KG1 (cell line): ENCODE results near the gene AMBRA1.
A peak's percentile ranks its signal among the peaks of the same experiment; 100 is the strongest.

Source experiments
- DNase-seq: peaks from one replicate; lab custom pipeline; 2025; lab: John Stamatoyannopoulos, UW

The AMBRA1 gene

DNA sequence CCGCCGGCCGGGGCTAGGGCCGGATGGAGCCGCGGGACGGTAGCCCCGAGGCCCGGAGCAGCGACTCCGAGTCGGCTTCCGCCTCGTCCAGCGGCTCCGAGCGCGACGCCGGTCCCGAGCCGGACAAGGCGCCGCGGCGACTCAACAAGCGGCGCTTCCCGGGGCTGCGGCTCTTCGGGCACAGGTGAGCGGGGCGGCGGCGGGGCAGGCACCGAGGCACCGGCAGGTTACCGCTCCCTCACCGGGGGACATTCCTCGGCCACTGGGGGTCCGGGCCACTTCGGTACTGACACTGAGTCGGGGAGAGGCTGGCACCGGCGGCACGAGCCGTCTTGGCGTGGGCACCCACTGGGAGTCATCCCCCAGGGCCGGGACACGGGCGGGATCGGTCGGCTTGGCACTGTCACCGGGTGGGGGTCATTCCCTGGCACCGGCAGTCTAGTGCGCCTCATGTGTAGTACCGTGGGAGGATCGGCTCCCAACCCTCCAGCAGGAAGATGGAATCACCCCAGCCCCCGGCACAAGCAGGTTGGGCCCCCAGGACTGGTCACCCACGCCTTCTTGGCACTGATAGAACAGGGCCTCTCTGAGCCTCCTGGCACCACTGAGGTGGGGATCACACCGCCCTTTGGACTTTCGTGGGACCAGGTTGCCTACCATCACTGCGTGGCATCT, 246.0 kb downstream of the AMBRA1 start:
- no peak for DNase-seq

DNA sequence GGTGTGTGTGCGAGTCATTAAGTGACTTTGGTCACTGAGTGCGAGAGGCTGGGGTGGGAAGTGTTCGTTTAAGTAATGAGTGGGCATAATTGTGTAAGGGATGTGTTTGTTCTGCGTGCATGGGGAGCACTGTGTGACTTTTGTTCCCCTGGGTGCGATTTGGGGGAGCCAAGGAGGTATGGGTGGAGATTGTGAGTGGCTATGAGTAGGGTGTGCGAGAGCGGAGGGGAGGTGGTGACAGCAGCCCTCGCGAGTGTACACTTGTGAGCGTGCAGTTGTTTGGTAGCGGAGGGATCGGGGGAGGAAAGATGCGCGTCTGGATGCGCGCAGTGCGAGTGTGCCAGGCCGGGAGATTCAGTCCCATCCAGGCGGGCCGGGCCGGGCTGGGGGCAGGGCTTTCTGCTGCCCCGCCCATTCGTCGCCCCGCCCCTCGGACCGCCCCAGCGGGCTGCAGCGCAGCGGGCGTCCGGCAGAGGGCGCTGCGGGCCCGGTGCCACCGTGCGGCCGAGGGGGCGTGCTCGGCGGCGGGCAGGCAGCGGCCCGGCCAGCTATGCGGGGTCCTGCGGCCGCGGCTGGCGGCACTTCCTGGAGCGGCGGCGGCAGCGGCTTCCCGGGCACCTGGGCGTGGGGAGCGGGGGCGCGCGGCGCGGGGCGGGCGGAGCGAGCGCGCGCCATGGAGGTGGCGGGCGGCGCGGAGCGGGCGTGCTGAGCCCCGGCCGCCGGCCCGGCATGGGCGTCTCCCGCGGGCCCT, 246.8 kb downstream of the AMBRA1 start, which contains the start of gene DGKZ:
Gene DGKZ (plus strand): TSS at position 578 of the 751 bp plus-strand sequence. CDS start 197 bp downstream, outside the sequence.
- DNase-seq = peak; percentile 54
